Activated CD4-positive, alpha-beta T cell treated with anti-CD3 and anti-CD28 coated beads for 4 hours (primary cell): ENCODE results near the gene SEMA5B.

Experiments
- DNase-seq, 2 donors: peaks; one replicate each; pipeline ENCODE4 v3.0.0-alpha.2; 2020

SEMA5B gene

GRCh38 chr3:123027292-123028232 lies at the start of gene SEMA5B:
TSS of gene SEMA5B (minus strand) at chr3:123027763. CDS start at chr3:122961263, 66,500 bp downstream.
- DNase-seq = no peak

DNA sequence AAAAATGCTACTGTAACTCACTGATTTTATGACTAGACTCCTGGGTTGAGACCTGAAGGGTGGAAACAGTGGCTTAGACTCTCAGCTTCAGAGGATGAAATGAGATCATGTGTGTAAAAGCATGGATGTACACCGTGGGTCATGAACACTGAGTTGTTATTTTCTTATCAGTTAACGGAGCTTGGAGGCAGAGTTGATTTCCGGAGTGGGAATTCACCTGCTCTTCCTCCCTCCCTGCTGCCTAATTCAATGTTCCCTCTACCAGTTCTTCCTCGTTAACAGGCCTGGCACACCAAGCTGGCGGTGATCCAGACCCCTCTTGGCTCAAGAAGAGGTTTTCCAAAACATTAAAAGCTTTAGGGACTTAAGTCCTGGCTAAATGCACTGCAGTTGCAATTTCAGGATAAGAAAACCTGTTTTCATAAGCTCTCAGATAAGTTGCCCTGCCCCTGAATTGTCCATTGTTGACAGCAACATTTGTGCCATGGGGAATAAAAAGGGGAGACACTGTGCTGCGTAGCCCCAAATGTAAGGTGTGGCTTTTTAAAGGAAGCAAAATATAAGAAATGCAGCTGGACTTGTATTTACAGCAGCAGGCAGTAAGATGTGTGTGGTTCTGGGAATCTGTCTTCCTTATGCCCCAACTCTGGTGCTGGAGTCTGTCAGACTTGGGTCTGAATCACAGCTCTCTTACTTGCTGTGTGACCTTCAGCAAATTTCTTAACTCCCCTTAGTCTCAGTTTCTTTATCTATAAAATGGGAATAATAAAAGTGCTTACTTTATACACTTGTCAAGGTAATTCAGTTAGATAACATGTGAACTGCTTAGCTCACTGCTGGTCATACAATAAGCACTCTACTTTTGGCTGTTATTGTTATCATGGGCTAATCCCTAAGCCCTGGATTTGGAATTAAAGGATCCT lies 49.2 kb upstream of the SEMA5B start:
- DNase-seq = no peak

DNA sequence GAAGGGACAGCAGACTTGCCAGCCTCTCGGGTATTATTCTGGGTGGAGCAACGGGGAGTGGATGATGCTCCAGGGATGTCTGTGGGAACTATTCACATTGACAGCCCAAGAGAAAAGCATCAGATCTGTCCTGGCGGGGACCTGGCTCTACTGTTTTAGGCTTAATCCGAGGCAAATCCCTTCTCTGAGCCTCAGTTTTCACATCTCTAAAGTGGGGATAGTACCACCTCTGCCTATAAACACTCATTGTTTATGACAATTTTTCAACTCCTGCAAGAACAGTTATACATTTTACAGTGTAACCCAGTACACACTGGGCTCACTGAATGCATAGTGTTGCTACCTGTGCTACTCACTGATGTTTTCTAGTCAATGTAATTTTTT lies 48.5 kb upstream of the SEMA5B start:
- no peak for DNase-seq

DNA sequence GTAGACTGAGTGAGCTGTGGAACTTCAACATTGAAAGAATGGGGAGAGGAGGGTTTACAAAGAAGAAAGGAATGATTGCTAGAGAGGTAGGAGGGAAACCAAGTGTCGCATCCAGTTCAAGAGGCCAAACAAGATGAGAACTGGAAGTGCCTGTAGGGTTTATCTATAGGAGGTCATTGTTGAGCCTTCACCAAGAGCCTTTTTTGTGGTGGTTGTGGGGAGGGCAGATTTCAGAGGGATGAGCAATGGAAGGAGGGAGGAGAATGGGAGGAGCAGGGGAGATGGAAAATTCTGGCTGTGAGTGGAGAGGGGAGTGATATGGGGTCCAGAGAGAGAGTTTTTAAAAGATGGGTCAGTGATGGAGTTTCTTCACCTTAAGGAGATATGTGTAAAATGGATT lies 47.8 kb upstream of the SEMA5B start:
- DNase-seq = no peak

DNA sequence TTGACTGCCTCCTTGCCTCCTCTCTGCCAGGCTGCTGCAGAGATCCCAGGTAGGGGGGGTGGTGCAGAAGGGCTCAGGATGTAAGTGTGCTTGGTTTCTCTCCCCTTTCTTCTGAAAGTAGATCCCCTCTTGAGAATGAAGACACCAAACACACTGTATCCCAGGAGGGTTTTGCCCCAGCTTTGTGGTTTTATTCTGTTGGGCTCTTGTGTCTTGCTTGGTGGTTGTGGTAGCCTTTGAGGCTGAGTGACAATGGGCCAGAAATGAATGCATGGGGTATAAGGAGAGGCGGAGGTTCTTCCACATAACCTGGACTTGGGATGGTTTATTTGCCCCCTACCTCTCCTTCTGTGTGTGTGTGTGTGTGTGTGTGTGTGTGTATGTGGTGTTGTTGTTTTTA lies 45.0 kb upstream of the SEMA5B start:
- DNase-seq = no peak

- DNase-seq = no peak
These were observed 44.6 kb upstream of the SEMA5B start for GRCh38 chr3:123072152-123072551.

DNA sequence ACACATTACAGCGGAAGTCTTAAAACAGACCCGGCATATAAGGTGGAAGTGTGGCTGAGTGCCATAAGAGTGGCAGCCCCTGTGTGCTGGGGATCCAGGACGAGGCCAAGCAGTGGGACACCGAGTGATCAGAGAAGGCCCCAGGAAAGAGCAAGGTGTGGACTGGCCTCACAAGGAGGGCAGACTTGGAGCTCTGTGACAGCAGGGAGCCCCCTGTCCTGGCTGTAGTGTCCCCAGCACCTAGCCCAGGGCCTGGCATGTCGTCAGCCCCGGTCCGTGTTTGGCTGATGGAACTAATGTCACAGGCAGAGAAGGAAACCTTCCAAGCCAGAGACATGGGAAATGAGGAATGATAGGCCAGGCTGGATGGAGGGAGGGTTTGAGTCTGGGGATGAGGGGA lies 44.0 kb upstream of the SEMA5B start:
- DNase-seq = no peak

GRCh38 chr3:123071146-123071545 lies 43.6 kb upstream of the SEMA5B start:
- DNase-seq = no peak

DNA sequence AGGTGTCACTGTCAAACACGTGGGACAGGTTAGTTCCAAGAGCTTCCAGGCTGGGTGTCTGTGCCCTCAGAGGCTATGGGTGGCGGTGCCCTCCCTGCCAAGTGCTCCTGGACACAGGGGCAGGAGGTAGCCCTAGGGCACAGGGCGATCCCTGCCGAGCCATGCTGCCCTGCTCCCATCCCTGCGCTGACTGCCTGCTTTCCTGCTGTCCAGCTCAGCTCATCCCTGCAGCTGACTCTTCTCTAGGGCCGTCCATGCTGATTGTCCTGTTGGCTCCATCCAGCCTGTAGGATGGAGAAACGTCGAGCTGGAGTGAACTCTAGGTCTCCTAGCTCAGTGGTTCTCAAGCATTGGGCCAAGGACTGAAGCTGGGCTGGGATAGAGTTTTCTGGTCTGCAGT lies 42.9 kb upstream of the SEMA5B start:
- no peak for DNase-seq

- no peak for DNase-seq
These were observed 41.2 kb upstream of the SEMA5B start for GRCh38 chr3:123068601-123069381.

DNA sequence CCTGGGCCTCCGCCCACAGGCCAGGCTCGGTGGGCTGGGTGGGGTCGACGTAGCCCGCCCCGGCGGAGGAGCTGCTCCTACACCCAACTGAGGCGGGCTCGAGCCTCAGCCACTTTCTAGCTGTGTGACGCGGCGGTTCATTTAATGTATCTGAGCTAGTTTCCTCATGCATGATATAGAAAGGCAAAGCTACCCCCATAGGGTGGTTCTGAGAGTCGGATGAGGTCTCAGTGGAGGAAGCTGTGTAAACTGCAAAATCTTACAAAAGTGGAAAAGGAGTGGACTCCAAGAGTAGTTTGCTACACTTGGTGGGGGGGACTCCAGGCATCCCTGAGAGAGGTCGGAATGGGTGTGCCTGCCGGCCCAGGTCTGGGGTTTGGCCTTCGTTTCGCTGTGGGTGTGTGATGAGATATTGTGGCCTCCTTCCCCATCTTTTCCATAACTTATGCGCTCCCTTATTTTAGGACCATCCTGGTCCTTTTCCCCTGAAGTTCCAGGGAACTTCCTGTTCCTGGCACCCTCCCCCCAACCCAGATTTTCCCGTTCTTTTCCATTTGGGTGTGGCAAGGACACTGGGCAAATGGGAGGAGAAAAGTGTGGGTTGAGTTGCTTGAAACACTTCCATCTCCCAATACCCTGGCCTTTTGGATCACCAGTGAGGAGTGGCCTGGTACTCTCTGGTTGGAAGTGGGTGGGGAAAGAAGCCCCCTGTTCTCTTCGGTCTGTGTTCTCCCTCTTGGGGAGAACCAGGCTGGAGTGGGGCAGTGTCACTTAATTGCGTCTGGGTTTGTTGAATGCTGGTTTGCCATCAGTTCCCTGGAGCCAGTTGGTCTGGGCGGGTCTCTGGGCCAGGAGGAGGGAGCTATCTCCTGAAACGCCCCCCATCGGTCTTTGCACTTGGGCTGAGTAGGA lies 40.4 kb upstream of the SEMA5B start:
- DNase-seq = no peak

DNA sequence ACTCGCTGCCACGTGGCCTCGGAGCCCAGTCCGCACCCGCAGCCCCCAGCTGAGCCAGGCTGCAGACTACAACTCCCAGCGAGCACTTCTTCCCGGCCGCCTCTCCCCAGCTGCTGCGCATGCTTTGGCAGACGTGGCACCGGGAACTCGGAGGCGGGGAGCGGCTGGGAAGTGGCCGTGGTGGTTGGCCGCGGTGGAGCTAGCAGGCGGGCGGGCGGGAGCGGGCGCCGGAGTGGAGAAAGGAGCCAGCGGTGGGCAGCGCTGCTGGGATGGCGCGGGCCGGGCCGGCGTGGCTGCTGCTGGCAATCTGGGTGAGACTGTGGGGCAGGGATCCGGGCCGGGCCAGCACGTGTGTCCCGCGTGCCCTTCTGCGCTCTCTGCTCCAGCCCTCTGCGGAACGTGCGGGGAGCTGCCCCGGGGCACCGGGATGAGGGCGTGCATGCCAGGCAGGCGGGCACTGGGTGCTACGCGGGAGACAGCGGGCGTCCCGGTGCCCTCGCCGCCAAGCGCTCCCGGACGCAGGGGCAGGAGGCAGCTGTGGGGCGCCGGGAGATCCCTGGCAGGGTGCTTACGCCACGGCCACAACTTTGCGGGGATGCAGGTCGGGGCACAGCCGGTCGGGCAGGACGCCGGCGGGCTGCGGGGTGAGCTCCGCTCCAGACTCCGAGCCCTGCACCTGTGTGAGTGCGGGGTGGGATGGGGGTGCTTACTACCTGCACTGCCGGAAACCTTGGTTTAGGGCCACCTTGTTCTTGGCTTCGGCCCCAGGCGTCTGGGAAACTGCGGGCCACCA lies 39.5 kb upstream of the SEMA5B start, which contains the start of gene PDIA5:
PDIA5 (plus strand) TSS at position 130 of the 793 bp plus-strand sequence; CDS start at position 270, 140 bp downstream.
- peak; percentile 65 to 75 for DNase-seq

DNA sequence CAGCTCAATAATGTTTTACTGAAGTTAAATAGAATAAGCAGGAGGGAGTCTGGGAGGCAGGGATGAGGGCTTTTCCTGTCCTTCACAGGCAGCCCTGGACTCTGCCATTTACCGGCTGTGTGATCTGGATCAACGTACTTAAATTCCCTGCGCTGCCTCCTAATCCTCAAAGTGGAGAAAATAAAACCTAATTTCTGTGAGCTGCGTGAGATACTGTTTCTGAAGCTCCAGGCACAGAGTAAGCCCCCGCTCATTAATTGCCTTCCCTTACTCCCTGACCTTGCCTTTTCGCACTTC lies 39.0 kb upstream of the SEMA5B start:
- DNase-seq = no peak

DNA sequence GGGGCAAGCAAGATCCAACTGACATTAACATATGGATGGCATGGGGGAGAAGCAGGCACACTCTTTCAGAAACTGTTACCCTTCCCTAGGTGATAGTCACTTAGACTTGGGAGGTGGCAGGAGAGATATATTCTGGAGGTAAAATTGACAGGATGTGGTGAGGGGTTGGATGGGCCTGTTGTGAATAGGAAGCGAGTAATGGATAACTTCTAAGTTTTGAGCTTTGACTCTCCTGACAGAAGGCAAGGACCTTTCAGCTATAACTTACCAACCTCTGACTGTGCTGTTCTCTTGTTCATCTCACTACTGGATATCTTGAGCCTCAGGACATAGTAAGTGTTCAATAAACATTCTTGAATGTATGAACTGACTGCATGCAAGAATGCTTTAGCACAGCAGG lies 37.4 kb upstream of the SEMA5B start:
- DNase-seq = no peak

DNA sequence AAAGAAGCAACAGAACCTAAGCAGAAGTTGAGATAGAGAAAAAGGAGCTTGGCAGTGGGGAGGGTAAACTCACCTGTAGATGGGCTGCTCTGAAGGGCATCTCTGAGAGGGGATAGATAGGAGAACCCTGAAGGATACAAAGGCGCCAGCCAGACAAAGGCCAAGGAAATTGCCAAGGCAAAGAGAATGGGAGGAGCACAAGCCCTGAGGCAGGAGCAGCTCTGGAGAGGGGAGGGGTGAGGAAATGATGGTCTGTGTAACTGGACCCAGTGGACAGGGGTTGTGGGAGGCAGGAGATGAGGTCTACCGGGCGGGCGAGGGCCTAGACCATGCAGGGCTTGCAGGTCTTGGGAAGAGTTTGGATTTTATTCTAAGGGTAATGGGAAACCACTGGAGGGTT lies 36.9 kb upstream of the SEMA5B start:
- DNase-seq = no peak

GRCh38 chr3:123063034-123063433 lies 35.5 kb upstream of the SEMA5B start:
- no peak for DNase-seq

DNA sequence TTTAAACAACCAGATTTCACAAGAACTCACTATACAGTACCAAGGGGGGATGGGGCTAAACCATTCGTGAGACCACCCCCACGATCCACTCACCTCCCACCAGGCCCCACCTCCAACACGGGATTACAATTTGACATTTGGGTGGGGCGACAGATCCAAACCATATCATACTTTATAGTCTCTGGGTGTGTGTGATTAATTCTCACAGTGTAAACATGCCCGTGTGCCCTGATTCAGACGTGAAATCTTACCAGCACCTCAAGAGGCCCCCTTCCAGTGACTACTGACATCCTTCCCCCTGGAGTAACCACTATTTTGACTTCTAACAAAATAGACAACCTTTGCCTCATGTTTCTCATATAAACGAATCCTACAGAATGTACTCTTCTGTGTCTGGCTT lies 34.3 kb upstream of the SEMA5B start:
- DNase-seq = no peak

DNA sequence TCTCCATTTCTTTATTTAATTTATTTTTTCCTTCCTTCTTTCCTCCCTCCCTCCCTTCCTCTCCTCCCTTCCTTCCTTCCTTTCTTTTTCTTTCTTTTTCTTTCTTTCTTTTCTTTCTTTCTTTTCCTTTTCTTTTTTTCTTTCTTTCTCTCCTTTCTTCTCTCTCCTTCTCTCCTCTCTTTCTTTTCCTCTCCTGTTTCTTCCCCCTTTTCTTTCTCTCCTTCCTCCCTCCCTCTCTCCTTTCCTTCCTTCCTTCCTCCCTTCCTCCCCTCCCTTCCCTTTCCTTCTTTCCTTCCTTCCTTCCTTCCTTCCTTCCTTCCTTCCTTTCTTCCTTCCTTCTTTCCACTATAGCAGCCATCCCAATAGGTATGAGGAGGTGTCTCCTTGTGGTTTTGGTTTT lies 32.5 kb upstream of the SEMA5B start:
- DNase-seq = no peak

- DNase-seq = no peak
These were observed 30.9 kb upstream of the SEMA5B start for GRCh38 chr3:123058505-123058904.

- DNase-seq = no peak
These were observed 27.8 kb upstream of the SEMA5B start for GRCh38 chr3:123055352-123055751.

DNA sequence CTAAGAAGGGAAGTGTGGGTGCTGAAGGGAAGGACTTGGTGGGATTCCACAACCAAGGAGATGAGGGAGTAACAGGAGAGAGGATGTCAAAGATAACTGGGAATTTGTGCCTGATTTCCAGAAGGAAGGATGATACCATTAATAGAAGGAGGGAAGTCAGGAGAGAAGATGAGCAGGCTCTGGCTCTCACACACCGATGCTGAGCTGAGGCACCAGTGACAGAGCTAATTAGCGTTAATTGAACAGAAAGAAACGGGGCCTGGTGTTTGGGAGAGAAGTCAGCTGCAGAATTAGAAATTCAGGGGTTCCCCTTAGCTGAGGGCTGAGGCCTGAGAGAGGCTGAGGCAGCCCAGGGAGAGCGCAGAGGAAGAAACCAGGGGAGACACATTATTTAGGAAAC lies 27.4 kb upstream of the SEMA5B start:
- DNase-seq = no peak
